Vagina (tissue), 2 donors: Measurements from ENCODE around the gene AS3MT.

Experiments
- CTCF ChIP-seq, 3 experiments: fragments of 450-650 bp in 2 of 3; fragments of 200-600 bp in 1 of 3; sonication (generic) in 1 of 3; IDR thresholded peaks; one replicate each; pipeline ENCODE4 v1.5.1; 2017 to 2019; ENCODE audit warnings: antibody characterized with exemption in 3 of 3, mild to moderate bottlenecking in 2 of 3, moderate library complexity in 2 of 3
- POLR2A ChIP-seq, 2 donors: fragments of 450-650 bp; IDR thresholded peaks; one replicate each; pipeline ENCODE4 v1.6.1; 2017; ENCODE audit warnings: antibody characterized with exemption in 2 of 2, mild to moderate bottlenecking in 2 of 2, moderate library complexity in 2 of 2
- POLR2AphosphoS5 ChIP-seq, 2 donors: sonication (generic); formaldehyde crosslinking; IDR thresholded peaks; one replicate each; pipeline ENCODE4 v1.9.0; 2017; ENCODE audit warnings: antibody characterized with exemption in 2 of 2, mild to moderate bottlenecking in 2 of 2, low read depth in 1 of 2; ENCODE audit not compliant: insufficient read depth in 1 of 2

GRCh38 chr10:102916173-102916572 lies 46.9 kb downstream of the AS3MT start:
- TF ChIP-seq CTCF (IDR thresholded peaks at IDR 0.05) = no peak
- no peak for TF ChIP-seq POLR2A (IDR thresholded peaks at IDR 0.05)
- TF ChIP-seq POLR2AphosphoS5 (IDR thresholded peaks at IDR 0.05; ENCODE audit: insufficient read depth in 1 of 2, low read depth in 1 of 2) = no peak
